IMR-90 (cell line): ENCODE results near the gene C1orf159. TPM values are rescaled to one million over a fixed set of nuclear protein-coding genes. Genes with fewer than 3 reads are reported as not detected.

Experiments
- ATAC-seq: fragments of 200-7000 bp; cut with Tn5 transposase; 2 replicates; pipeline ENCODE4 v1.9.1; 2020; ENCODE audit warnings: low read depth, mild to moderate bottlenecking, moderate library complexity
- BruUV-seq: library from RNA; stranded (reverse); fragments of 400-500 nt; replicated peaks from 2 replicates; lab custom pipeline; 2021; lab: Mats Ljungman, UMichigan
- CTCF ChIA-PET: fragments of 300-600 bp; formaldehyde crosslinking; extraction: SDS; loops from one replicate; lab custom pipeline; 2021; ENCODE audit warnings: antibody characterized with exemption; lab: Yijun Ruan, JAX
- POLR2A ChIA-PET: fragments of 300-600 bp; sonication (Branson Sonifier 250); formaldehyde crosslinking; loops from one replicate; lab custom pipeline; 2022; ENCODE audit warnings: antibody characterized with exemption; ENCODE audit not compliant: unreplicated experiment; lab: Charles Lee
- DNase-seq: peaks from one replicate; pipeline ENCODE4 v3.0.0; 2013
- H2AFZ ChIP-seq: replicated peaks from 2 replicates; pipeline ENCODE3; 2013; ENCODE audit warnings: low read length, mild to moderate bottlenecking; ENCODE audit not compliant: poor library complexity
- H2AK5ac ChIP-seq: 2 replicates; pipeline ENCODE4 v1.6.1; 2013; ENCODE audit warnings: low read depth, low read length, inconsistent platforms
- H2AK9ac ChIP-seq: replicated peaks from 2 replicates; pipeline ENCODE3; 2013; ENCODE audit warnings: mild to moderate bottlenecking, low read depth, low read length, moderate library complexity; ENCODE audit not compliant: poor library complexity
- H2BK120ac ChIP-seq: 2 replicates; pipeline ENCODE4 v1.6.1; 2013; ENCODE audit warnings: low read depth, low read length, inconsistent platforms
- H2BK15ac ChIP-seq: 3 replicates; pipeline ENCODE4 v1.6.1; 2013; ENCODE audit warnings: low read depth, low read length, inconsistent platforms
- H2BK20ac ChIP-seq: 2 replicates; pipeline ENCODE4 v1.6.1; 2013; ENCODE audit warnings: low read depth, mild to moderate bottlenecking, inconsistent platforms, low read length, moderate library complexity
- H2BK5ac ChIP-seq: 2 replicates; pipeline ENCODE4 v1.6.1; 2013; ENCODE audit warnings: mild to moderate bottlenecking, low read depth, low read length, inconsistent platforms; ENCODE audit not compliant: poor library complexity, severe bottlenecking
- H3K14ac ChIP-seq: replicated peaks from 2 replicates; pipeline ENCODE4 v1.6.1; 2013; ENCODE audit warnings: low read depth, low read length, inconsistent platforms
- H3K18ac ChIP-seq: 2 replicates; pipeline ENCODE4 v1.6.1; 2013; ENCODE audit warnings: low read depth, low read length, control low read depth
- H3K23ac ChIP-seq: 2 replicates; pipeline ENCODE4 v1.6.1; 2013; ENCODE audit warnings: low read depth, low read length, inconsistent platforms
- H3K27ac ChIP-seq: 2 replicates; pipeline ENCODE4 v1.5.1; 2013; ENCODE audit warnings: mild to moderate bottlenecking, control low read depth, low read length; ENCODE audit not compliant: insufficient read depth
- H3K27me3 ChIP-seq: 2 replicates; pipeline ENCODE4 v1.6.1; 2013; ENCODE audit warnings: low read length; ENCODE audit not compliant: control insufficient read depth, insufficient read depth
- H3K36me3 ChIP-seq: 2 replicates; pipeline ENCODE4 v1.6.1; 2013; ENCODE audit warnings: low read length, mixed read lengths; ENCODE audit not compliant: control insufficient read depth, insufficient read depth
- H3K4ac ChIP-seq: 2 replicates; pipeline ENCODE4 v1.6.1; 2013; ENCODE audit warnings: low read depth, low read length, inconsistent platforms
- H3K4me1 ChIP-seq: 2 replicates; pipeline ENCODE4 v1.6.1; 2013; ENCODE audit warnings: low read length, mixed read lengths; ENCODE audit not compliant: control insufficient read depth, insufficient read depth
- H3K4me2 ChIP-seq: 2 replicates; pipeline ENCODE4 v1.6.1; 2013; ENCODE audit warnings: low read depth, mild to moderate bottlenecking, control low read depth, low read length, moderate library complexity
- H3K4me3 ChIP-seq: 2 replicates; pipeline ENCODE4 v1.5.1; 2013; ENCODE audit warnings: low read depth, mild to moderate bottlenecking, control low read depth, low read length, moderate library complexity; ENCODE audit not compliant: insufficient read depth
- H3K56ac ChIP-seq: 2 replicates; pipeline ENCODE4 v1.6.1; 2013; ENCODE audit warnings: low read length, inconsistent platforms; ENCODE audit not compliant: insufficient read depth; ENCODE audit errors: extremely low read depth
- H3K79me1 ChIP-seq, 2 experiments: 2 replicates each; pipeline ENCODE4 v1.6.1; 2013; ENCODE audit warnings: low read length in 2 of 2, inconsistent platforms in 1 of 2, low read depth in 1 of 2
- H3K9ac ChIP-seq: 2 replicates; pipeline ENCODE4 v1.6.1; 2013; ENCODE audit warnings: low read depth, low read length, control low read depth
- H3K9me1 ChIP-seq: 2 replicates; pipeline ENCODE4 v1.6.1; 2013; ENCODE audit warnings: low read length, inconsistent platforms; ENCODE audit not compliant: insufficient read depth
- H3K9me3 ChIP-seq: 2 replicates; pipeline ENCODE4 v1.6.1; 2013; ENCODE audit warnings: low read length; ENCODE audit not compliant: control insufficient read depth, insufficient read depth
- H4K20me1 ChIP-seq: 2 replicates; pipeline ENCODE4 v1.6.1; 2013; ENCODE audit warnings: low read length, inconsistent platforms; ENCODE audit not compliant: insufficient read depth
- H4K5ac ChIP-seq: 2 replicates; pipeline ENCODE4 v1.6.1; 2013; ENCODE audit warnings: mild to moderate bottlenecking, low read depth, low read length, control low read depth
- H4K8ac ChIP-seq, 2 experiments: 2 replicates each; pipeline ENCODE4 v1.6.1; 2013; ENCODE audit warnings: low read depth in 2 of 2, low read length in 2 of 2, control low read depth in 1 of 2, inconsistent platforms in 1 of 2
- H4K91ac ChIP-seq: 2 replicates; pipeline ENCODE4 v1.6.1; 2013; ENCODE audit warnings: low read depth, low read length, inconsistent platforms; ENCODE audit not compliant: insufficient read depth
- BHLHE40 ChIP-seq: fragments of 150-350 bp; IDR thresholded peaks from 2 replicates; pipeline ENCODE4 v1.6.1; 2016; ENCODE audit warnings: mild to moderate bottlenecking, low read depth, low read length
- CEBPB ChIP-seq: IDR thresholded peaks from 2 replicates; pipeline ENCODE4 v1.6.1; 2012; ENCODE audit warnings: low read depth, low read length, improper control_type of control experiment
- CTCF ChIP-seq: conservative IDR thresholded peaks from 2 replicates; pipeline ENCODE4 v1.5.1; 2012; ENCODE audit warnings: mild to moderate bottlenecking, low read depth, low read length, improper control_type of control experiment
- FOS ChIP-seq: fragments of 150-350 bp; IDR thresholded peaks from 2 replicates; pipeline ENCODE4 v1.6.1; 2016; ENCODE audit warnings: low read depth, low read length
- MAZ ChIP-seq: IDR thresholded peaks from 2 replicates; pipeline ENCODE4 v1.6.1; 2012; ENCODE audit warnings: low read depth, mild to moderate bottlenecking, low read length, improper control_type of control experiment, moderate library complexity, borderline replicate concordance
- MXI1 ChIP-seq: IDR thresholded peaks from 2 replicates; pipeline ENCODE4 v1.6.1; 2012; ENCODE audit warnings: low read depth, mild to moderate bottlenecking, low read length, moderate library complexity, borderline replicate concordance
- POLR2A ChIP-seq: IDR thresholded peaks from 2 replicates; pipeline ENCODE4 v1.6.1; 2012; ENCODE audit warnings: mild to moderate bottlenecking, low read depth, low read length
- RCOR1 ChIP-seq: IDR thresholded peaks from 2 replicates; pipeline ENCODE4 v1.6.1; 2012; ENCODE audit warnings: mild to moderate bottlenecking, low read length, improper control_type of control experiment; ENCODE audit not compliant: insufficient replicate concordance
- RFX5 ChIP-seq: IDR thresholded peaks from 2 replicates; pipeline ENCODE4 v1.8.0; 2012; ENCODE audit warnings: low read depth, mild to moderate bottlenecking, low read length, moderate library complexity
- WGBS, 2 experiments: methylation state at CpG; one replicate each; pipeline versions ENCODE4 v1.1.5 to v1.1.7; 2013; ENCODE audit warnings: missing lambda C conversion rate in 2 of 2; ENCODE audit not compliant: insufficient read length in 1 of 2; ENCODE audit errors: extremely low coverage in 2 of 2; 5-methylcytosine and 5-hydroxymethylcytosine counted together
- dilution Hi-C: fragments of 300-500 bp; cut with HindIII; formaldehyde crosslinking; loops from one replicate; pipeline ENCODE4 v1.14.3; 2018; ENCODE audit warnings: low sequenced_read_pairs; ENCODE audit not compliant: unreplicated experiment
- in situ Hi-C: fragments of 300-500 bp; cut with MboI; formaldehyde crosslinking; loops from 3 replicates; pipeline ENCODE4 v1.14.3; 2019; ENCODE audit warnings: low sequenced_read_pairs, inconsistent platforms, mixed read lengths
- intact Hi-C: fragments of 100-400 bp; cut with micrococcal nuclease; formaldehyde crosslinking; loops from 2 replicates; pipeline ENCODE4 v1.10.0; 2022
- polyA plus RNA-seq, 3 experiments: library from polyadenylated mRNA; depleted of rRNA; stranded (reverse); fragments of >200 nt; gene quantifications; 2 replicates each; pipeline ENCODE4 v1.2.3, GENCODE V29; 2012; ENCODE audit warnings: low replicate concordance in 1 of 3
- total RNA-seq: library from RNA; depleted of rRNA; stranded (reverse); fragments of >200 nt; gene quantifications from 2 replicates; pipeline ENCODE4 v1.2.3, GENCODE V29; 2012
- TF ChIP-seq, protein P1 (sequence below): fragments of 150-350 bp; IDR thresholded peaks from 2 replicates; pipeline ENCODE4 v1.6.1; 2017; ENCODE audit warnings: mild to moderate bottlenecking, antibody characterized with exemption, low read length, low read depth
- TF ChIP-seq, protein P2 (sequence below): fragments of 150-350 bp; IDR thresholded peaks from 2 replicates; pipeline ENCODE4 v1.6.1; 2016; ENCODE audit warnings: low read depth, mild to moderate bottlenecking, low read length, moderate library complexity, borderline replicate concordance

C1orf159 gene
- total and polyA plus RNA-seq, 2 of the 4 experiments (the other 2 are of a cell fraction) = 2.9 to 12.6 TPM

- Histone ChIP-seq H2BK20ac (no peak overlapping the region), H3K9me1 (no peaks in the 10 kb centered on the region), H4K91ac (no peak overlapping the region), H2AK5ac (no peak overlapping the region), H2BK120ac (no peak overlapping the region), H3K18ac (no peak overlapping the region), H4K5ac (no peak overlapping the region), H3K27ac (no peak overlapping the region), H3K4me3 (no peak overlapping the region), H4K8ac (no peak overlapping the region), H3K9ac (no peak overlapping the region), H3K79me1 (peaks cover 5 to 9% of the 10 kb centered on the region in 2 experiments; a peak in 2 of 4 replicates), H3K4me1 (no peaks in the 10 kb centered on the region; the same call in 1 of the 2 replicates), H3K4me2 (no peak overlapping the region), H2AFZ (no peak overlapping the region), H2BK15ac (no peak overlapping the region), H3K9me3 (no peaks in the 10 kb centered on the region), H2AK9ac (no peak overlapping the region), H4K20me1 (peaks cover 6% of the 10 kb centered on the region), H3K4ac (no peak overlapping the region), H3K23ac (no peak overlapping the region), H2BK5ac (no peak overlapping the region), H3K36me3 (peaks cover 52% of the 10 kb centered on the region), H3K14ac (no peak overlapping the region), H3K56ac (no peak overlapping the region), H3K27me3 (no peaks in the 10 kb centered on the region; the same call in 1 of the 2 replicates)
- intact Hi-C loops = loop anchor here (5.0 kb wide), 1 partner anchor 53 kb away; the partner anchor contains the start of gene HES4
- dilution Hi-C loops = no loop called here
- ChIA-PET CTCF (no interaction called here), POLR2A (no interaction called here)
- no peak for DNase-seq
- no TSS peak for BruUV-seq
- no peak for TF ChIP-seq RCOR1
- TF ChIP-seq, protein P1, sequence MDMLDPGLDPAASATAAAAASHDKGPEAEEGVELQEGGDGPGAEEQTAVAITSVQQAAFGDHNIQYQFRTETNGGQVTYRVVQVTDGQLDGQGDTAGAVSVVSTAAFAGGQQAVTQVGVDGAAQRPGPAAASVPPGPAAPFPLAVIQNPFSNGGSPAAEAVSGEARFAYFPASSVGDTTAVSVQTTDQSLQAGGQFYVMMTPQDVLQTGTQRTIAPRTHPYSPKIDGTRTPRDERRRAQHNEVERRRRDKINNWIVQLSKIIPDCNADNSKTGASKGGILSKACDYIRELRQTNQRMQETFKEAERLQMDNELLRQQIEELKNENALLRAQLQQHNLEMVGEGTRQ = no peak
- no peak for TF ChIP-seq CTCF
- TF ChIP-seq MAZ = no peak
- TF ChIP-seq FOS = no peak
- TF ChIP-seq BHLHE40 = no peak
- TF ChIP-seq RFX5 = no peak
- no peak for TF ChIP-seq POLR2A
- TF ChIP-seq CEBPB = no peak
- no peak for TF ChIP-seq MXI1
- TF ChIP-seq, protein P2, sequence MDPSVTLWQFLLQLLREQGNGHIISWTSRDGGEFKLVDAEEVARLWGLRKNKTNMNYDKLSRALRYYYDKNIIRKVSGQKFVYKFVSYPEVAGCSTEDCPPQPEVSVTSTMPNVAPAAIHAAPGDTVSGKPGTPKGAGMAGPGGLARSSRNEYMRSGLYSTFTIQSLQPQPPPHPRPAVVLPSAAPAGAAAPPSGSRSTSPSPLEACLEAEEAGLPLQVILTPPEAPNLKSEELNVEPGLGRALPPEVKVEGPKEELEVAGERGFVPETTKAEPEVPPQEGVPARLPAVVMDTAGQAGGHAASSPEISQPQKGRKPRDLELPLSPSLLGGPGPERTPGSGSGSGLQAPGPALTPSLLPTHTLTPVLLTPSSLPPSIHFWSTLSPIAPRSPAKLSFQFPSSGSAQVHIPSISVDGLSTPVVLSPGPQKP = no peak
- in situ Hi-C loops = no loop called here
- 93% methylated on average over 5 of the region's 23 CpGs; no CpG with 5 or more reads in 1 of the 2 experiments for WGBS, 2 experiments
- no peak for ATAC-seq
These were observed 60.9 kb downstream of the C1orf159 start for GRCh38 chr1:1054971-1055370.
